ENCODE data around the gene ESR2. TPM values are rescaled to one million over a fixed set of nuclear protein-coding genes. Genes with fewer than 3 reads are reported as not detected.

Gene ESR2
- total RNA-seq, 1 donor from 2014 or later, result 1.5 TPM

DNA sequence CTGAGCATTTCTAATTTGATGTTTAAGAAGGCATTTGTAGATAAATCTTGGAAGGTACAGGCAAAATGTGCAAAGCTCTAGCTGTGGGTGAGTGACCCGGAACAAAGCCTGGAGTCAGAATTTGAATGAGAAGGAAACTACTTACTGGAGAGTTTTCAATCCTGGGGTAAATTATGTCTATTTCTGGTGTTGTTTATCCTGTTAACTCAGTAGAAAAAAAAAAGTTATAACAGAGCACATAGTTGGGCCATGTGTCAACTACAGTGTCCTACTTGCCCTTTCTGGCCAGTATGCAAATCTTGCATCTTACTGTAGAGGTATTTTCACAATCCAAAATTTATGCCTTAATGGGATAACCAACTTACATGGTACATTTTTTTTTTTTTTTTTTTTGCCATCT lies 259.0 kb downstream of the ESR2 start:
- no peak for DNase-seq

Small RNA genes within 50 kb of the gene (small RNA-seq; reads per million reads assigned to genes)
- not detected for gene MIR548H1 (ENCODE audit: low replicate concordance)

Other genes starting within 250 kb of the ESR2 start
- 41.2 TPM for gene MTHFD1, start 94.0 kb upstream of the ESR2 start, total RNA-seq
- gene AKAP5, start 171.1 kb upstream of the ESR2 start, total RNA-seq, result 1.3 TPM
- gene ZBTB25, start 209.5 kb upstream of the ESR2 start, total RNA-seq, result 8.8 TPM
- gene ZBTB1, start 210.4 kb upstream of the ESR2 start, total RNA-seq, result 58.3 TPM
- gene HSPA2, start 246.4 kb upstream of the ESR2 start, total RNA-seq, result 19.7 TPM

Measured in skin of body (tissue), 3 donors.